Activated CD4-positive, alpha-beta T cell treated with anti-CD3 and anti-CD28 coated beads for 1 hour (primary cell): ENCODE results near the gene RPTOR.
A peak's percentile ranks its signal among the peaks of the same experiment; 100 is the strongest.
"Not testable (repeated sequence)": the region's sequence is repeated elsewhere in the genome, so short reads cannot be mapped to it uniquely, and the experiment has no call there.

Experiments
- DNase-seq: peaks from one replicate; pipeline ENCODE4 v3.0.0-alpha.2; 2020

RPTOR gene

GRCh38 chr17:80698297-80698696 is 153.7 kb downstream of the RPTOR start:
- no peak for DNase-seq

- DNase-seq: not testable (repeated sequence)
Measured at GRCh38 chr17:80699205-80699604, 154.6 kb downstream of the RPTOR start.

- no peak for DNase-seq
Measured at GRCh38 chr17:80701730-80702129, 157.1 kb downstream of the RPTOR start.

- DNase-seq: no peak
Measured at GRCh38 chr17:80702315-80703141, 157.9 kb downstream of the RPTOR start.

- DNase-seq: no peak
Measured at GRCh38 chr17:80703142-80703478, 158.5 kb downstream of the RPTOR start.

GRCh38 chr17:80704381-80704819 is 159.8 kb downstream of the RPTOR start:
- DNase-seq: no peak

- DNase-seq: no peak
Measured at GRCh38 chr17:80704894-80705293, 160.3 kb downstream of the RPTOR start.

GRCh38 chr17:80705988-80706387 is 161.3 kb downstream of the RPTOR start:
- DNase-seq: no peak

- no peak for DNase-seq
Measured at GRCh38 chr17:80706463-80706867, 161.8 kb downstream of the RPTOR start.

- no peak for DNase-seq
Measured at GRCh38 chr17:80708480-80708879, 163.8 kb downstream of the RPTOR start.

GRCh38 chr17:80709090-80709695 is 164.6 kb downstream of the RPTOR start:
- no peak for DNase-seq

GRCh38 chr17:80710714-80711302 is 166.2 kb downstream of the RPTOR start:
- no peak for DNase-seq

GRCh38 chr17:80712089-80712488 is 167.5 kb downstream of the RPTOR start:
- no peak for DNase-seq

- no peak for DNase-seq
Measured at GRCh38 chr17:80712606-80713005, 168.0 kb downstream of the RPTOR start.

GRCh38 chr17:80716986-80717719 is 172.5 kb downstream of the RPTOR start:
- DNase-seq: no peak

GRCh38 chr17:80717720-80718083 is 173.1 kb downstream of the RPTOR start:
- DNase-seq: no peak

GRCh38 chr17:80718428-80718827 is 173.8 kb downstream of the RPTOR start:
- DNase-seq: no peak

- no peak for DNase-seq
Measured at GRCh38 chr17:80719449-80719848, 174.8 kb downstream of the RPTOR start.

- peak; percentile 59 for DNase-seq
Measured at GRCh38 chr17:80720610-80721577, 176.3 kb downstream of the RPTOR start.

GRCh38 chr17:80722661-80723060 is 178.0 kb downstream of the RPTOR start:
- no peak for DNase-seq

- DNase-seq: no peak
Measured at GRCh38 chr17:80724775-80725266, 180.2 kb downstream of the RPTOR start.

GRCh38 chr17:80725517-80725916 is 180.9 kb downstream of the RPTOR start:
- no peak for DNase-seq
